ENCODE results near the gene NMNAT3.

Gene NMNAT3

DNA sequence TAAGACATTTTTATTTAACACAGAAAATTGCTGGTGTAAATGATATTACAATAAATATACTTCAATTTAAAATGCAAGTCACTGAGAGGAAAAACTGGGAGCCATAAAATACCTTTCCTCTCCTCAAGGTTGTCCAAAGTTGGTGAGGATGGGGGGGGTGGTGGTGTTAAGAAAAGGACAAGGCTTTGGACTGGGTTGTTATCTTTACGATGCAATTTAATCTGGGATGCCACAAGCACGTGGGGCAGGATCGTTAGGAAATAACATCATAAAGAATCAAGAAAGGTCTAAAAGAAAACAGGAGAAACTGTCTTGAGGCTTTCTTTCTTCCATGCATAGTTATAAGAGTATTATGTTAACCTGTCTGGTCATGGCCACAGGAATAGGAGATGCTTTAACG, 66.9 kb downstream of the NMNAT3 start:
- TF ChIP-seq, protein P1, sequence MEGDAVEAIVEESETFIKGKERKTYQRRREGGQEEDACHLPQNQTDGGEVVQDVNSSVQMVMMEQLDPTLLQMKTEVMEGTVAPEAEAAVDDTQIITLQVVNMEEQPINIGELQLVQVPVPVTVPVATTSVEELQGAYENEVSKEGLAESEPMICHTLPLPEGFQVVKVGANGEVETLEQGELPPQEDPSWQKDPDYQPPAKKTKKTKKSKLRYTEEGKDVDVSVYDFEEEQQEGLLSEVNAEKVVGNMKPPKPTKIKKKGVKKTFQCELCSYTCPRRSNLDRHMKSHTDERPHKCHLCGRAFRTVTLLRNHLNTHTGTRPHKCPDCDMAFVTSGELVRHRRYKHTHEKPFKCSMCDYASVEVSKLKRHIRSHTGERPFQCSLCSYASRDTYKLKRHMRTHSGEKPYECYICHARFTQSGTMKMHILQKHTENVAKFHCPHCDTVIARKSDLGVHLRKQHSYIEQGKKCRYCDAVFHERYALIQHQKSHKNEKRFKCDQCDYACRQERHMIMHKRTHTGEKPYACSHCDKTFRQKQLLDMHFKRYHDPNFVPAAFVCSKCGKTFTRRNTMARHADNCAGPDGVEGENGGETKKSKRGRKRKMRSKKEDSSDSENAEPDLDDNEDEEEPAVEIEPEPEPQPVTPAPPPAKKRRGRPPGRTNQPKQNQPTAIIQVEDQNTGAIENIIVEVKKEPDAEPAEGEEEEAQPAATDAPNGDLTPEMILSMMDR (IDR thresholded peaks at IDR 0.05): no peak
- Histone ChIP-seq H3K27ac (no peak overlapping the region), H3K9me3 (no peaks in the 10 kb centered on the region), H3K4me3 (ENCODE audit: low read depth in 1 of 2, low read length in 1 of 2) (no peak overlapping the region), H3K27me3 (no peaks in the 10 kb centered on the region), H3K4me1 (ENCODE audit: control insufficient read depth in 1 of 2, insufficient read depth in 1 of 2, low read depth in 1 of 2, low read length in 1 of 2) (no peaks in the 10 kb centered on the region), H3K36me3 (no peaks in the 10 kb centered on the region)

DNA sequence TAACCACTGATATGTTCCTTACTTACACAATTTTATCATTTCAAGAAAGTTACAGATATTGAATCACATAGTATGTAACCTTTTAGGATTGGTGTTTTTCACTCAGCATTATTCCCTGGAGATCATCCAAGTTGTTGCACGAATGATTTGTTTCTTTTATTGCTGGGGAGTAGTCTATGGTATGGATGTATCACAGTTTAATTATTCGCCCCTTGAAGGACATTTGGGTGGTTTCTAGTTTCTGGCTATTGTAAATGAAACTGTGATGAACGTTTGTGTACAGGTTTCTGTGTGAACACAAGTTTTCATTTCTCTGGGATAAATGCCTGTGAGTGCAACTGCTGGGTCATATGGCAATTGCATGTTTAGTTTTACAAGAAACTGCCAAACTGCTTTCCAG, 68.8 kb downstream of the NMNAT3 start:
- H3K4me1 ChIP-seq (ENCODE audit: control insufficient read depth in 1 of 2, insufficient read depth in 1 of 2, low read depth in 1 of 2, low read length in 1 of 2): no peaks in the 10 kb centered on the region
- no peak overlapping the region for H3K4me3 ChIP-seq (ENCODE audit: low read depth in 1 of 2, low read length in 1 of 2)
- H3K27me3 ChIP-seq: no peaks in the 10 kb centered on the region
- H3K27ac ChIP-seq: no peak overlapping the region
- TF ChIP-seq, protein P1 (IDR thresholded peaks at IDR 0.05): no peak
- H3K9me3 ChIP-seq: no peaks in the 10 kb centered on the region
- no peaks in the 10 kb centered on the region for H3K36me3 ChIP-seq

DNA sequence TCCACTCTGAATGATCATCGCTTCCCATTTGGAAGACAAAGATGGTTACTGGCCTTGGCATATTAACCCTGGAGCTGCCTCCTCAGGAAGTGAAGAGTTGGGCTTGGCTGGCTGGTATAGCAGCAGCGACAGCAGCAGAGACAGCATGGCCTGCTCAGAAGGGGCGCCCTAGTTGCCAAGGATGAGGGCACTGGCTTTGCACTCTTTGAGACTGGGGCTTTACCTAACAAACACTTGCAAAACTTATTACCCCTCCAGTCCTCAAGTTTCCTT, 69.7 kb downstream of the NMNAT3 start:
- Histone ChIP-seq H3K27me3 (no peaks in the 10 kb centered on the region), H3K4me3 (ENCODE audit: low read depth in 1 of 2, low read length in 1 of 2) (no peak overlapping the region), H3K9me3 (no peaks in the 10 kb centered on the region), H3K4me1 (ENCODE audit: control insufficient read depth in 1 of 2, insufficient read depth in 1 of 2, low read depth in 1 of 2, low read length in 1 of 2) (no peaks in the 10 kb centered on the region), H3K27ac (no peak overlapping the region), H3K36me3 (no peaks in the 10 kb centered on the region)
- TF ChIP-seq, protein P1 (IDR thresholded peaks at IDR 0.05): no peak

DNA sequence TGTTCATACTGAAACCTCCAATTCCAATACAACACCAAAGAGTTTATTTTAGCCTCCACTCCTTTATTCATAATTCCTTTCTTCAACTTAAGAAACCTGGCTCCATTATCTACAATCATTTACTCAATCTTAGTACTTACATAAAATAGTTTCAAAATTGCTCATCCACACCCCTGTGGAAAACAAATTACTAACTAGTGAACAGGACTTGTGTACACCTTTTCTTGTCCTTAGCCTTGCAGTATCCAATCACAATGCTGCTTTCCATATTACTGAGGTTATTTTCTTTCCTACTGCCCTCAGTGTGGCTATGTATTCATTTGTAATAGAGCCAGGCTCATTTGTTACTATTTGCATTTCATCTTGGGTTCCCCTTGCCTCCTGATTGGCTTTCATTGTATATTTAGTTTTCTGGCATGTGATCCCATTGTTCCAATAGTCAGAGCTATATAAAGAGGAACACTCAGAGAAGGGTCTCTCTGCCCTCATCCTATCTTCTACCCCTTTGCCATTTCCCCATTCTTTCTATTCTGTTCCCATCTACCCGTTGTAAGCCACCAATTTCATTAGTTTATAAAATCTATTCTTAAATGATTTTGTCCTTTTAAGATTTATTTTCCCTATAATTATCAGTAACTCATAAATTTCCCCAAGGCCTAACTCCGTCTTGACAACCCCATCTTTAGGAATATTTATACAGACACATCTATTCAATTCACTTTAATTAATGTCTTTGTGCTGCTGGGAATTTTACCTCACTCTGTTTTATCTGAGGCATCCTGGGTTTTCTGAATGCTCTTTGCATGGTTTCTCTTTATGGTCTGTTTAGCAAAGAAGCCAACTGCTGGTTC, 70.3 kb downstream of the NMNAT3 start:
- no peaks in the 10 kb centered on the region for H3K9me3 ChIP-seq
- TF ChIP-seq, protein P1 (IDR thresholded peaks at IDR 0.05): no peak

DNA sequence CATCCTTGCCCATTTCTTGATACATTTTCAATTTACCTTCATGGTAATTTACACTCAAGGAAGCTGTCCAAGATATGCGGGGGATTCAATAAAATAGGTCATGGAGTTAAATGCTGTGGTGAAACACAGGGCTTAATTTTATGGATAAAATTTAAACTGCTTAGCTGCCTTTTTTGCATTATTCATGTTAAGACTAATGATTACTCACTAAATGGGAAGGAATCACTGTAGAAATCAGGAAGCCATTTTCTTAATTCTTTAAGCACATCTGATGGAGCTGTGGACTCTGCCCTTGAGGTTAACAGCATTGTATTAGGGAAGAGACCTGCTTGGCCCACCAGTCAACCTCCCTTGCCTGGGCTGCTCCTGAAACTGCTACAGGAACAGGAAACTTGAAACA, 75.8 kb downstream of the NMNAT3 start:
- Histone ChIP-seq H3K27ac (no peak overlapping the region), H3K4me1 (ENCODE audit: control insufficient read depth in 1 of 2, insufficient read depth in 1 of 2, low read depth in 1 of 2, low read length in 1 of 2) (no peaks in the 10 kb centered on the region), H3K9me3 (no peaks in the 10 kb centered on the region), H3K36me3 (no peaks in the 10 kb centered on the region), H3K4me3 (ENCODE audit: low read depth in 1 of 2, low read length in 1 of 2) (no peak overlapping the region), H3K27me3 (no peaks in the 10 kb centered on the region)
- TF ChIP-seq, protein P1 (IDR thresholded peaks at IDR 0.05): no peak

More for the DNA sequence above, 70.3 kb downstream of the NMNAT3 start:
- H3K4me3 ChIP-seq (ENCODE audit: low read depth in 1 of 2, low read length in 1 of 2): no peak overlapping the region
- H3K4me1 ChIP-seq (ENCODE audit: control insufficient read depth in 1 of 2, insufficient read depth in 1 of 2, low read depth in 1 of 2, low read length in 1 of 2): no peaks in the 10 kb centered on the region
- H3K27me3 ChIP-seq: no peaks in the 10 kb centered on the region
- no peaks in the 10 kb centered on the region for H3K36me3 ChIP-seq
- no peak overlapping the region for H3K27ac ChIP-seq
